Uterus (tissue), 4 donors: Measurements from ENCODE around the gene SHISA9. TPM values are rescaled to one million over a fixed set of nuclear protein-coding genes. Genes with fewer than 3 reads are reported as not detected.
"Not testable (repeated sequence)": the region's sequence is repeated elsewhere in the genome, so short reads cannot be mapped to it uniquely, and the experiment has no call there.

Experiments used
- DNase-seq, 2 donors: peaks; one replicate each; pipeline ENCODE4 v3.0.0-alpha.2; 2019 to 2020
- H3K27ac ChIP-seq, 2 donors: fragments of 200-600 bp; sonication (generic); 1 replicate in 1 of 2; 2 replicates in 1 of 2; pipeline ENCODE4 v1.5.1; 2016 to 2018
- H3K27me3 ChIP-seq, 2 donors: fragments of 200-600 bp; sonication (generic); one replicate each; pipeline ENCODE4 v1.5.1; 2018 to 2019; ENCODE audit warnings: control low read depth in 1 of 2
- H3K36me3 ChIP-seq, 2 donors: fragments of 200-600 bp; sonication (generic); one replicate each; pipeline ENCODE4 v1.5.1; 2019; ENCODE audit warnings: control low read depth in 1 of 2
- H3K4me1 ChIP-seq, 2 donors: fragments of 200-600 bp; sonication (generic); one replicate each; pipeline ENCODE4 v1.5.1; 2018 to 2019; ENCODE audit warnings: control low read depth in 1 of 2
- H3K4me3 ChIP-seq, 2 donors: fragments of 200-600 bp; sonication (generic); 1 replicate in 1 of 2; 2 replicates in 1 of 2; pipeline ENCODE4 v1.5.1; 2018 to 2019; ENCODE audit warnings: mild to moderate bottlenecking in 1 of 2
- H3K9me3 ChIP-seq, 2 donors: fragments of 200-600 bp; sonication (generic); one replicate each; pipeline ENCODE4 v1.5.1; 2019; ENCODE audit warnings: control low read depth in 1 of 2
- CTCF ChIP-seq, 4 experiments: fragments of 200-600 bp in 2 of 4; fragments of 450-650 bp in 2 of 4; sonication (generic) in 2 of 4; IDR thresholded peaks; one replicate each; pipeline ENCODE4 v1.5.1; 2016 to 2019; ENCODE audit warnings: antibody characterized with exemption in 4 of 4, mild to moderate bottlenecking in 2 of 4, moderate library complexity in 1 of 4
- POLR2A ChIP-seq, 2 donors: fragments of 450-650 bp; IDR thresholded peaks; one replicate each; pipeline ENCODE4 v1.6.1; 2016; ENCODE audit warnings: antibody characterized with exemption in 2 of 2, mild to moderate bottlenecking in 1 of 2, moderate library complexity in 1 of 2
- intact Hi-C: fragments of 100-400 bp; cut with DNase I; formaldehyde crosslinking; loops from one replicate; pipeline ENCODE4 v1.15.1; 2023; ENCODE audit warnings: low total_unique reads
- total RNA-seq, 4 donors: library from RNA; depleted of rRNA in 3 of 4; stranded (reverse); fragments of >200 nt in 3 of 4; gene quantifications; one replicate each; pipeline versions ENCODE4 v1.1.0 to v1.2.4, GENCODE V29; 2014 to 2023
- donor health status: DM: yes; HTN: yes; CAD: no.

The SHISA9 gene
- total RNA-seq, 4 donors from 2014 or later = 0.27 TPM; not detected in 3

DNA sequence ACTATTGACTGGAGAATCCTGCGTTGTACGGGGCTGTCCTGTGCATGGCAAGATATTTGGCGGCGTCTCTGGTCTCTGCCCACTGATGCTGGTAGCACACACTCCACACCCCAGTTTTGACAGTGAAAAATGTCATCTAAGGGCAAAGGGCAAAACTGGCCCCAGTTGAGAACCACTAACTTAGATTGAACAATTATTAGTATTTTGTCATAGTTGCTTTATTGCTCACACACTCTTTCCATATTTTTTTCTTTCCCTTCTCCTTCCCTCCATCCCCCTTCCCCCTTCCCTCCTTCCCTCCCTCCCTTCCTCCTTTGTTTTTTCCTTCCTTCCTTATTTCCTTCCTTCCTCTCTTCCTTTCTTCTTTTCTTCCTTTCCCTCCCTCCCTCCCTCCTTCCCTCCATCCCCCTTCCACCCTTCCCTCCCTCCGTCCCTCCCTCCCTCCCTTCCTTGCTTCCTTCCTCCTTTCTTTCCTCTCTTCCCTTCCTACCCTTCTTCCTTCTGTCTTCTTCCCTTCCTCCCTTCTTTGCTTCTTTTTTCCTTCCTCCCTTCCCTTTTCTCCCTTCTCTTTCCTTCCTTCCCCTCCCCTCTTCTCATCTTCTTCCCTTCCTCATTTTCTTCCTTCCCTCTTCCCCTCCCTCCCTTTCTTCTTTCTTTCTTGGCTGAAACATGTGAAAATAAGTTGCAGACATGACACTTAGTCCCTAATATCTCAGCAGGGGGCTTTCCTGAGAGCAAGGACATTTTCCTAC is 5.5 kb downstream of the SHISA9 start:
- peaks cover 0 to 11% of the 10 kb centered on the region in 2 donors for H3K27me3 ChIP-seq
- no peak for TF ChIP-seq CTCF (IDR thresholded peaks at IDR 0.05)
- TF ChIP-seq POLR2A (IDR thresholded peaks at IDR 0.05) = no peak
- H3K4me3 ChIP-seq = no peak overlapping the region
- DNase-seq = no peak
- H3K27ac ChIP-seq = no peak overlapping the region
- H3K9me3 ChIP-seq = no peaks in the 10 kb centered on the region
- no peaks in the 10 kb centered on the region for H3K36me3 ChIP-seq
- peaks cover 0 to 8% of the 10 kb centered on the region in 2 donors for H3K4me1 ChIP-seq
- intact Hi-C loops = no loop called here

DNA sequence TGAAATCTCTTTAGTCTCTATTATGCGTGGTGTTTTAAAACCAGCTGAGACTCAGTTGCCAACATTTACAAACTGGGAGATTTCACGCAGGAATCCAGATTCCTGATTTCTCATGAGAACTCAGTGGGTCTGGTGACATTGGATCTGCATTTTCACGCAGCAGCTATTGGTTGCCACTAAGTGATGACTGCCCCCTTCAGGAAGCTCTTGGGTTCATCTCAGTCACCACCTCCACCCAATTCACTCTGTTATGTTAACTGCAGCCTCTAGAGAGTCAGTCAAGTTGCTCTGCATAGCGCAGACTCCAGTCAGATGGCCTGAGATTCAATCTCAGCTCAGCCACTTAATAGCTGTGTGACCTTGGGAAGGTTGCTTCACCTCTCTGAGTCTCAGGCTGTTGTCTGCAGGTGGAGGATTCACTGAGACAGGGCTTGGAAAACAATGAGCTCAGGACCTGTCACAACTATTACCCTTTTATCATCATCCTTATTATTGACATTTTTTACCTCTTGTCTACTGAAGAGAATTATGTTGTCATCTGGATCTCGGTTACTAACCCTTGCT is 6.4 kb downstream of the SHISA9 start:
- no peak for DNase-seq
- Histone ChIP-seq H3K4me1 (peaks cover 0 to 4% of the 10 kb centered on the region in 2 donors), H3K36me3 (no peaks in the 10 kb centered on the region), H3K9me3 (no peaks in the 10 kb centered on the region), H3K27ac (no peak overlapping the region), H3K27me3 (peaks cover 0 to 5% of the 10 kb centered on the region in 2 donors), H3K4me3 (no peak overlapping the region)
- TF ChIP-seq CTCF (IDR thresholded peaks at IDR 0.05) = no peak
- no peak for TF ChIP-seq POLR2A (IDR thresholded peaks at IDR 0.05)
- intact Hi-C loops = no loop called here

- H3K4me3 ChIP-seq = no peak overlapping the region
- no peaks in the 10 kb centered on the region for H3K9me3 ChIP-seq
- no peaks in the 10 kb centered on the region for H3K27me3 ChIP-seq
- intact Hi-C loops = no loop called here
- H3K27ac ChIP-seq = no peak overlapping the region
- TF ChIP-seq CTCF (IDR thresholded peaks at IDR 0.05) (no peak), POLR2A (IDR thresholded peaks at IDR 0.05) (no peak)
- no peak for DNase-seq
- H3K36me3 ChIP-seq = no peaks in the 10 kb centered on the region
- H3K4me1 ChIP-seq = no peaks in the 10 kb centered on the region
Observed at GRCh38 chr16:12917246-12917645, 15.8 kb downstream of the SHISA9 start.

- Histone ChIP-seq H3K4me1 (no peaks in the 10 kb centered on the region), H3K36me3 (no peaks in the 10 kb centered on the region), H3K27me3 (no peaks in the 10 kb centered on the region), H3K27ac (no peak overlapping the region), H3K4me3 (no peak overlapping the region), H3K9me3 (no peaks in the 10 kb centered on the region)
- TF ChIP-seq POLR2A (IDR thresholded peaks at IDR 0.05) (no peak), CTCF (IDR thresholded peaks at IDR 0.05) (no peak)
- no peak for DNase-seq
- intact Hi-C loops = no loop called here
Observed at GRCh38 chr16:12917653-12918052, 16.3 kb downstream of the SHISA9 start.

DNA sequence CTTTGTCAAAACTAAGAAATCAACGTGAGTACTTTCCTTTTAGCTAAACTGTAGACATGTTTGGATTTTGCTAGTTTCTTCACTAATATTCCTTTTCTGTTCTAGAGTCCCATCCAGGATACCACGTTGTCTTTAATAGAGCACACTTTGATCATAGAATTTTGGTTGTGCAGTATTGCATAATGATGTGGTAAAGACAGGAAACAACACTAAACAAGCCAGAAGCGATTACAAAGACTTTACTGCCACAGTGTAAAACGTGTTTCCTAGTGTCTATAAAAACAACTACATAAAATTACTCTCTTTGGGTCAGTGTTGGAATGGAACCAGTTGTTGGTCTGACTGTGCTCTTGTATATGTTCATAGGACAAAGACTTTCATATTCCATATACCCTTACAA is 19.3 kb downstream of the SHISA9 start:
- DNase-seq = no peak
- Histone ChIP-seq H3K27me3 (no peaks in the 10 kb centered on the region), H3K4me1 (no peaks in the 10 kb centered on the region), H3K9me3 (no peaks in the 10 kb centered on the region), H3K4me3 (no peak overlapping the region), H3K27ac (no peak overlapping the region), H3K36me3 (no peaks in the 10 kb centered on the region)
- TF ChIP-seq CTCF (IDR thresholded peaks at IDR 0.05) = no peak
- intact Hi-C loops = no loop called here

DNA sequence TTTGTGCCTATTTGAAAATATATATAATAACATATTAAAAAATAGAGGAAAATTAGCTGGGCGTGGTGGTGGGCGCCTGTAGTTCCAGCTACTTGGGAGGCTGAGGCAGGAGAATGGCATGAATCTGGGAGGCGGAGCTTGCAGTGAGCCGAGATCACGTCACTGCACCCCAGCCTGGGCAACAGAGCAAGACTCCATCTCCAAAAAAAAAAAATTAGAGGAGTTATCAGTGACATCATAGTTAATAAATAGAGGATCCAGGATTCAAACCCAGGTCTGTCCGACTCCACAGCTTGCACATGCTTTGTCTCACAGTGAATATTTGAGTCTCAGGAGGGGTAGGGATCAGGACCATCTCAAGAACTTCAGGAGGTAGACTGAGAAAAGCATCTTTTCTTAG is 22.2 kb downstream of the SHISA9 start:
- H3K4me3 ChIP-seq, intact Hi-C loops, H3K27ac ChIP-seq, H3K36me3 ChIP-seq, H3K9me3 ChIP-seq, H3K27me3 ChIP-seq, DNase-seq, H3K4me1 ChIP-seq: not testable (repeated sequence)
